SU-DHL-6 (cell line): ENCODE results near the gene ZNF628.

Experiments used
- EZH2phosphoT487 ChIP-seq: fragments of 200-600 bp; sonication (generic), shearing (Covaris generic); conservative IDR thresholded peaks from 2 replicates; pipeline ENCODE4 v1.6.1; 2018; ENCODE audit warnings: mild to moderate bottlenecking, antibody characterized with exemption, low read length, moderate library complexity, mixed read lengths
- TF ChIP-seq, protein P1 (sequence below): fragments of 200-600 bp; sonication (generic); IDR thresholded peaks from one replicate; pipeline ENCODE4 v1.5.1; 2017; ENCODE audit warnings: antibody characterized with exemption, mild to moderate bottlenecking, low read length, moderate library complexity; ENCODE audit not compliant: insufficient read depth, poor library complexity, severe bottlenecking

DNA sequence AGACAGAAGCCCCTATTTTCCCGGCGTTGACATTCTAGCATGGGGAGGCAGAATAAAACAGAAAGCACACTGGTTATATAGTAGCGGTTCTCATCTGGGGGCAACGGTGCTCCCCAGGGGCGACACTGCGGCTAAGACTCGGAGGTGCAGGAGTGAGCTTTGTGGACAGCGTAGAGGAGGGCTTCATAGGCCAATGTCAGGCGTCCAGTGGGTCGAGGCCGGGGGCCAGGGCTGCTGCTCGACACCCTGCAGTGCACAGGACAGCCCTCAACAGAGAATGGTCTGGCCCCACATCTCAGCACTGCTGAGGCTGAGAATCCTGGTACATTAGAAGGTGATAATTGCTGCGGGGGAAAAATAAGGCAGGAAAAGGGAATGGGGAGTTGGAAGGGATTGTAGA, 1.5 kb downstream of the ZNF628 start:
- TF ChIP-seq, protein P1, sequence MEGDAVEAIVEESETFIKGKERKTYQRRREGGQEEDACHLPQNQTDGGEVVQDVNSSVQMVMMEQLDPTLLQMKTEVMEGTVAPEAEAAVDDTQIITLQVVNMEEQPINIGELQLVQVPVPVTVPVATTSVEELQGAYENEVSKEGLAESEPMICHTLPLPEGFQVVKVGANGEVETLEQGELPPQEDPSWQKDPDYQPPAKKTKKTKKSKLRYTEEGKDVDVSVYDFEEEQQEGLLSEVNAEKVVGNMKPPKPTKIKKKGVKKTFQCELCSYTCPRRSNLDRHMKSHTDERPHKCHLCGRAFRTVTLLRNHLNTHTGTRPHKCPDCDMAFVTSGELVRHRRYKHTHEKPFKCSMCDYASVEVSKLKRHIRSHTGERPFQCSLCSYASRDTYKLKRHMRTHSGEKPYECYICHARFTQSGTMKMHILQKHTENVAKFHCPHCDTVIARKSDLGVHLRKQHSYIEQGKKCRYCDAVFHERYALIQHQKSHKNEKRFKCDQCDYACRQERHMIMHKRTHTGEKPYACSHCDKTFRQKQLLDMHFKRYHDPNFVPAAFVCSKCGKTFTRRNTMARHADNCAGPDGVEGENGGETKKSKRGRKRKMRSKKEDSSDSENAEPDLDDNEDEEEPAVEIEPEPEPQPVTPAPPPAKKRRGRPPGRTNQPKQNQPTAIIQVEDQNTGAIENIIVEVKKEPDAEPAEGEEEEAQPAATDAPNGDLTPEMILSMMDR, result no peak
- TF ChIP-seq EZH2phosphoT487, result no peak
